NK-92 (cell line): ENCODE data around the gene MLLT6.

Source experiments
- DNase-seq: peaks from one replicate; lab custom pipeline; 2025; ENCODE audit not compliant: unreplicated experiment; lab: John Stamatoyannopoulos, UW

Gene MLLT6

DNA sequence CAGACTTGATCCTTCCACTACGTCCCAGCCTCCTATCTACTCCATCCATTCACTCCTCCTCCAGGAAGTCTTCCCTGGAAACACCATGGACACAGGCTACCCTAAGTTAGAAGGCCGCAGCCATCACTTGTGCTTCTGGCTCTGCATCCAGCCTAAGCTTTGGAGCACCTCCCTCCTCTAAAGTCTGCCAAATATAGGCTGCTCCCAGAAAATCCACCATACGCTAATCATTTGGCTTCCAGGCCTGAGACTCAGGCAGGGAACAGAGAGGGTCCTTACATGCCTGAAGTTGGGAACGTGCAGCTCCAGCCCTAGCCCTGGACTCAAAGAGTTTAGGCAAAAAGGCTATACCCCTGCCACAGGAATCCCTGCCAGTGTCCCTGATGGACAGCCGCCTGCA, 36.4 kb downstream of the MLLT6 start:
- no peak for DNase-seq

DNA sequence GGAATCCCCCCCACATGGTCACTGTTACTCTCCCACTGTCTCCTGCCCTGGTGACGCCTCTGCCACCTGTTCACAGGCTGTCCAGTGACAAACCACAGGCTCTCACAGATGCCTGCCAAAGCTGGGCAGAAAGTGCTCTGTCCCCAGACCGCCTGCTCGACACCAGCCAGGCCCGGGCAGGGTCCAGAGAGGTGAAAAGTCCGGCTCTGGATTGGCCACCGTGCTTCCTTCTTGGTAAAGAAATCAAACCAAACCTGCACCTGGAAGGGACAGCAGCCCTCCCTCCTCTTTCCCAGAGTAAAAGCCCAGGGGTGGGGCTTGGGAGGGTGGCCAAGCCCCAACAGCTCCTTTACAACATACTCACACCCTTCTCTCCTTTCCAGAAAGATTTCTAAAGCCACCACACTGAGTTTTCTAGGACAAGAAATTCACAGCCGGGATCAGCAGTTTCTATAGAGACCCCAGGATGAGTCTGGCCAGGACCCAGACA, 36.9 kb downstream of the MLLT6 start:
- no peak for DNase-seq

DNA sequence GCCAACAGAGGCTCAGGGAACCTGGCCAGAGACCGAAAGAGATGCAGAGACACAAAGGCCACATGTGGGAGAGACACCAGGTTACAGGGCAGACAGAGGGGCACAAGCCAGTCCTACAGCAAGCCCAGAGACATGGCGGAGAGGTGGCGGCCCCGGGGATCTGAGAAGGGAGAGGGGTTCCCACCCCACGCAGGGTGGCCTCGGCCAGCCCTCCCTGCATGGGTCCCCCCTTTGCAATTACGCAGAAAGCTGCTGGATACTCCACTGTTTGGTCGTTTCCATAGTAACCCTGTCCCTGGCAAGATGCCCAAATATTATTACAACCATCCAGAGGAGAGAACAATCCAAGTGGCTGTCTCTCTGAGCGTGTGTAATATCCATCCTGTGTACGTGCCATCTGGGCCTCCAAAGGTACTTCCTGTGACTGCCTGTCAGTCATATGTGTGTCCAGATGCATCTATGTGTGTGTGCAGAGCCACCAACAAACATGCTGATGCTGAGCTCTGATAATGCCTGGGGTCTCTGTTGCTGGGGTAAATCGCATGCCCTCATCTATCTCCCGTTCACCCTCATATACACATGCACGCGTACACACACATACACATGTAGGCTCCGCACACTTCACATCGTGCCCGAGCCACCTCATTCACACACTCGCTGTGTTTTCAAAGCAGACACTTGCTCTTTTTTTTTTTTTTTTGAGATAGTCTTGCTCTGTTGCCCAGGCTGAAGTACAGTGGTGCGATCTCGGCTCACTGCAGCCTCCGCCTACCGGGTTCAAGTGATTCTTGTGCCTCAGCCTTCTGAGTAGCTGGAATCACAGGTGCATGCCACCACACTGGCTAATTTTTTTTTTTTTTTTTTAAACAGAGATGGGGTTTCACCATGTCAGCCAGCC, 37.6 kb downstream of the MLLT6 start:
- DNase-seq: no peak

DNA sequence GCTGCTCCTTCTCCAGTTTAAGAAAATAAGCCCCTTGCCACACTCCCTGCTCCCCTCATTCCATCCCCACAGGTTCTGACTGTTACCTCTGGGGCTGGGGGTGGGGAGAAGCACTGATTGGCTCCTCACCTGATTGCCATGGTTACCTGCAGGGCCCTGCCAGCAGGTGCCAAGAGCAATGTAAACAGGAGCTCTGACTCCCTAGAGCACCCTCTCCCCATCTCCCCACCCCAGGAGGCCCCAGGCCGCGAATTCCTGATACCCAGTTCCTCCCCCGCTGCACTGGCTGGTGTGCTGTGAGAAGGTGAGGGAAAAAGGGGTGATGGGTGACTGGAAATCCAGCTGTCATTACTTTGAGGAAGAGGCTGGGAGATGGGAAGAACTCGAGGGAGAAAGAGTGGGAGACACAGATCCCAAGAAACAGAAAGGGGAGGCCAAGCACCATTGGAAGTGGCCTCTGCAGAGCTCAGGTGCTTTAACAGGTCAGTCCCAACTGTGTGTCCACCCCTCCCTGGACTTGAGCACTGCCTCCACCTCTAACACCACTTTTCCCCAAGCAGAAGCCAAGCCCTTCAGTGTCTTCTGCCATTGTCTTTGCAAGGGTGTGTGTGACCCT, 38.6 kb downstream of the MLLT6 start:
- no peak for DNase-seq

DNA sequence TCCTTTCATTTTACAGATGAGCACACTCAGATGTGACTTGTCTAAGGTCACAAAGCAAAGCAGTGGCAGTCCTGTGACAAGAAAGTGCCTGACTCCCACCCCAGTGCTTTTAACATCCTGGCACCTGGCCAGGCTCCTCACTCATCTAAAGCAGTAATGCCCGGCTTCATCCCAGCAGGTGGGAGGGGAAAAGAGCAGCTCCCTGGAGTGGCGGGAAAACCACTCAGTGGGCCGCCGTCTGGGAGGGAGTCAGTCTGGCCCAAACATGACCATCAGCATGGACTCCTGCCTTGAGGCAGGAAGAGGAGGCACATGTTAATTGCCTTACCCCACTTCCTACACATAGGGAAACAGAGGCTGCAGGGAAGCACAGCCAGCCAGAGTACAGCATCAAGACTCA, 40.5 kb downstream of the MLLT6 start:
- no peak for DNase-seq

DNA sequence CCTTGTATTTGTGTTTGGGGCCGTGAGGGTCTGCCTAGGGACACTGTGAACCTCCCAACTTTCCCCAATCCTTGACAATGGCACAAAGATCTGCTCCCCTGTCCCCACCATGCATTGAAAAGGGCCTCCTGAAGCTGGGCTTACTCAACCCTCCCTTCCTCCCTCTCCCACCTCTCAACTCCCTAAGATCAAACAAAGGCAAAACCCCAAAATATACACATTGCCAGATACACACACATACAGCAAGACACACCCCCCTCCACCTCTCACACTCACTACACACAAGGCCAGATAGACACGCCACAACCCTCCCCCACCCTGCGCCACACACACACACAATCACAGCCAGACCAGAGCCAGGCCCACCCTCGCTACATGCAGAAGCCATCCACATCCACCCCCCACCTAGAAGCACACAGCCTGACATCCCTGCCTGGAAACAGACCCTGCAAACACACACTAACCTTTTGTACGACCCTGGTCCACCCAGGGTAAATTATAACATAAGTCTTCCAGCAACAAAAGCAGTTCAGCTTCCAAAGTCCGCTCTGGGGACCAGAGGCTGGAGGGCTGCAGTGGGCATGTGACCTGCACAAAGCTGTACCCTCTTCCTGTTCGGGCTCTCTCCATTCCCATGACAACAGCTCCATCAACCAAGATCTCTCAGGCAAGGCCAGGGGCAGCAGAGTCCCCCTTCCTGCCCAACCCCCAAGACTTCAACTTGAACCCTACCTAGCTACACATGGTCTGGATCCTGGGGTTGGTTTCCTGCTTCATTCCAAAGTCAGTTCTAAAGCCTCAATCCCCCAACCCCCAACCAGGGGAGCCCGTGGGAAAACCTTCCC, 41.2 kb downstream of the MLLT6 start:
- no peak for DNase-seq

DNA sequence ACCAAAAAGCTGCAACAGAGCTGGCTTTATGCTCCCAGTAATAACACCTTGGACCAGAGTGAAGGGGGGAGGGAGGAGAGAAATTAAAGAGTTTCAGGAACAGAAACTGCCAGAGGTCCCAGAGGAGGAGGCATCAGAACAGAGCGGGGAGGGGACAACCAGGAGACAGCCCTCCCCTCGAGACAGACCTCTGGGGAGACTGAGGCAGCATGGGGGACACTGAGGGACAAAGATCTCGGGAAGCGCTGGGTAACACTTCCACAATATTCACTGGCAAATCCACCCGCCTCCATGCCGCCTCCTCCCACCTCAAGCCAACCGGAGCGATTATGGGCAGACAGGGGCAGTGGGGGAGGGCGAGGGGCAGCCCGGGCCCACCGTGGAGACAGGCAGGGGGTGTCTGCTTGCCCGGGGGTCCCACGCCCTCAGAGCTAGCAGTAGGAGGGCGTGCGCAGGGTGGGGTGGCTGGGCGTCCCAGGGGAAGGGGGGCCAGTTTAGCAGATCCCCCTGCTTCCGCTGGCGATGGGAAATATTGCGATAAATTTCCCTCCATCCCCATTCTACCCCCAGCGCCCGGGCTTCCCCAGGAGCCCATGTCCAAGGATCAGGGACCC, 41.9 kb downstream of the MLLT6 start:
- no peak for DNase-seq

DNA sequence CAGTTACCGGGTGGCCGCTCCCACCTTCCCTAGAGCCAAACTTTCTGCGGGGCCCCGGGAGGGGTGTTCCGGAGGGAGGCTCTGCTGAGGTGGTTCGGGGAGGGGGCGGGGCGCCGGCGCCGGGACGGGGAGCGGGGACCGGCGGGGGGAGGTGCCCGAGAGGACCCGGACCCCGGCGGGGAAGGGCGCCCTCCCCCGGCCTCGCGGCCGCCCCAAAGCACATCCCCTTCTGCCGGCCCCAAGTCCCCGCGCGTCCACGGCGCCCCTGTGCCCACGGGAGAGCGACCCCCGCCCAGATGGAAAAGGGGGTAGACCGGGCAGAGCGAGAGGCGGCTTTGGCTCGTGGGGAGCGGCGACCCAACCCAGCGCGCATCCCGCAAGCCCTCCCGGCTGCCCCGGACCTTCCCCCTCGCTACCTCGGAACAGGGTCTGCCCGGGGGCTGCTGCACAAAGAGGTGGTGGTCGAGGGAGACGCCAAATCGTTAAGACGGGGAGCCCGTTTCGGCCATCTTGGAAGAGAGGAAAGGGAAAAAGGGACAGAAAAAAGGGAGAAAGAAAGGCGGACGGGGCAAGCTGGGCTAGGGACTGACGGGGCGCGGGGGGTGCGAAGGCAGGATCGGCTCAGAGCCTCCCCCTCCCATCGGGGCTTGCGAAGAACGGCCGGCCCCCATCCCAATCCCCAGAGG, 42.5 kb downstream of the MLLT6 start:
- DNase-seq: no peak

DNA sequence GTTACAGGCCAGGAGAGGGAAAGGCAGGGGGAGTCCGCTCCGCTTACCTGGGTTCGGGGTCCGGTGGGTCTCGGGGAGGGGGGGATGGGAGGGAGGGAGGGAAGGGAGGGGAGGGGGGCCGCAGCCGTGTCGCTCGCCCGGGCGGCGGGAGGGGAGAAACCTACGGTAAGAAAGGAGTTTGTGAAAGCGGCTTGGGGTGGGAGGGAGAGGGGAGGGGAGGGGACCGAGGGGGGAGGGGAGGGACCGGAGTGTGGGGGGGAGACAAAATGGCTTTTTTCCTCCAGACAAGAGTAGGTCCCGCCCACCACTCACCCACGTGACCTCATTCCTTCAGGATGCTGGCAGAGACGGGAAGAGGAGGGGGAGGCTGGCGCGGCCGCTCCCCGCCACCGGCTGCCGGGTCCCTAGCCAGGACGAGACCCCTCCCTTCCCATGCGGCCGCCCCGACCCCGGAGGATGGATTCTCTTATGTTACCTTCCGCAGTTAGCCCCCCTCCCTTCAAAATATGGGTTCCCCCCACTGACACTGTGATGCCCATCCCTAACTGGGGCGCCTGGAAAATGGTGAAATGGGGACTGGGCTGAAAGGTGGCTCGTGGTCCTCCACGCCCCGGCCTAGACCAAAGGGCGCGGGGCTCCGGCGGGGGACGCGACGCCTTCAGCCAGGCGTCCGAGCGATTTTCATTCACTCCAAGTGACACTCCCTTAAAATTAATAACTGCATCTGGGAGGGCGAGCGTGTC, 43.2 kb downstream of the MLLT6 start, which contains the start of gene PCGF2:
Gene PCGF2 (minus strand): TSS at position 188 of the 743 bp plus-strand sequence. CDS start 7,934 bp downstream, outside the sequence.
- DNase-seq: no peak

DNA sequence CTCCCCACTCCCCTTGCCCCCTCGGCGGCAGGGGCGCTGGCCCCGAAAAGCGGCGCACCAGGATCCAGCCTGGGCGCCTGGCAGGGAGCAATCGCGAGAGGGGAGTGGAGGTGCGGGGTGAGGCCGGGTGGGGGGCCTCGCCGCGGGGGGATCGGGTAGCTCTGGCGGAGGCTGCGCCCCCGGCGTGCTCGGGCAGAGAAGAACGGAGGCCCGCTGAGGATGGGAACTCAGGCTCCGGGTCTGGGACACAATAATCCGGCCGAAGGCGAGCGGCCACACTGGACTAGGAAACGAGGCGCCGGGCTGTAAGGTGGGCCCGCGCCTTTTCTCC, 43.8 kb downstream of the MLLT6 start:
- no peak for DNase-seq

DNA sequence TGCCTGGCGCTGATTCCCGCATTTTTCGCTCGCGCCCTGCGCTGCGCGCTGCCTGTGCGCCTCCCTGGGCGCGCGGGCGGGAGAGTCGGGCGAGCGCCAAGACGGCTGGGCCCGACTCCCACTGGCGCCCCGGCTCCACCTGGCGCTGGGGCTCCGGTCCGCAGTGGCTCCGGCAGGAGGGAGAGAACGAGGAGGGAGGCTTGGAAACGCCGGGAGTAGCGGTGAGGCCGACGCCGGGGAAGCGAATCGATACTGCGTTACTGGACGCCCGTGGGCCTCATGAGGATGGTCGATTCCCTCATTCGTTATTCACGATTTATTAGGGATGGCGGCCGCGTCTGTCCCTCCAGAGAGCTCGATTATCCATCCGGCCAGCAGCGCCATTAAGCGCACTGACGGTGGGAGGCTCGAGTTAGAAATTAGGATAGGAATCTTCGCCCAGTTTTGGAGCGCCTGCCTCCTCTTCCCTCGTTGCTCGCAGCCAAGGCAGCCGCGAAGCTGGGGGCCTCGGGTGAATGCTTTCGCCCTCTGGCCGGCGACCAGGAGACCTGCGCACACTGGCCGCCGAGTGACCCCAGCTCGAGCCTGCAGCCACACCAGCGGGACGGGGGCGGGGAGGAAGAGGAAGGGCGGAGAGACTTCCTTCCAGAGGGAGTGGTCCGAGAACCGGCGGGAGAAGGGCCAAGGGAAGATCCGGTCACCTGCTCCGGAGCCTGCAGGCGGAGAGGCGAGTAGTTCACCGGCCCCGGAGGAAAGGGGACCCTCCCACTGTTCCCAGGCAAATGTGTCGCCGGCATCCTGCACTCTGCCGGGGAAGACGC, 44.4 kb downstream of the MLLT6 start:
- no peak for DNase-seq

DNA sequence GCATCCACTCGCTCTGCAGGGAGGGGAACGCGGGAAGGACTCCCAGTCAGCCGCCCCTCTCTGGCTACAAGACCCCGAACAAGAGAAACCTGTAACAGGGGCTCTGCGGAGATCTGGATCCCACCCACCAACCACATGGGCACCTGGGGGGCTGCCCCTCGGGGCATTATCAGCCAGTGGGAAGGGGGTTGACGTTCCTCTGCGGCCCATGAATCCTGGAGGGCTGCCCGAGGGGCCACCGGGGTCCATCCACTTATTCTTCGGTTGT, 44.9 kb downstream of the MLLT6 start:
- DNase-seq: no peak

DNA sequence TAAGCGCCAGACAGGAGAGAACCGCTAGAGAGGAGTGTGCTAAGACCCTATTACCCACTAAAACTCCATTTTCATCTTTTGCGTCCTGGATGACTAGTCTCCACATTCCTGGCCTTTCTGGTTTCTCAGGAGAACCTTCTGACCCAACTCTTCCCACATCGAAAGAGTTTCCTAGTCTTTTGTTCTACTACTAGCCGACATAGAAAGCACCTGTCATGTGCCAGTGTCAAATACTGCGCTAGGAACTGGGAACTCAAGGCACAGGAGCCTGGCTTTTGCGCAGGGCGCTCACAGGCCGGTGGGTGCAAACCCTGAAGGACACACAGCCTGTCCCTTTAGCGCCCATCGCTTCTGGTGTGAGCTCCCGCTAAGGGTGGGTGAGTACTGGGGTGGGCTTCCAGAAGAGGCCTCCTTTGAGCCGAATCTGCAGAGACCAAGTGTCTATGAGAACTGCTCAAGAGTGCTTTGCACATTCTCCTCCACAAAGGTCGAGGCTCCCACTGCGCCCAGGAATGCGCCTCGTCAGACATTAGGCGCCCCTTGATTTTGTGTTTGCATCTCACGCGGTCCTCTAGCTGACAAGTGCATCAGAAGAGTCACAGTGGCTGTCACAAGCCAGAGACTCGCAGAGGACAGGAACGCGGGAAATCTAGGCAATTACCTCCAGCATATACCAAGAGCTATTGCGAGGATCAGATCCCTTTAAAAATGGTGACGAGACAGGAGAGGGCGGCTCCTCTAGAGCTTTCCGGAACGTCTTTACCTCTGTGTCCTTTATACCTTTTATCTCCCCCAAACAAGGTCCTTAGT, 45.4 kb downstream of the MLLT6 start:
- DNase-seq: no peak

DNA sequence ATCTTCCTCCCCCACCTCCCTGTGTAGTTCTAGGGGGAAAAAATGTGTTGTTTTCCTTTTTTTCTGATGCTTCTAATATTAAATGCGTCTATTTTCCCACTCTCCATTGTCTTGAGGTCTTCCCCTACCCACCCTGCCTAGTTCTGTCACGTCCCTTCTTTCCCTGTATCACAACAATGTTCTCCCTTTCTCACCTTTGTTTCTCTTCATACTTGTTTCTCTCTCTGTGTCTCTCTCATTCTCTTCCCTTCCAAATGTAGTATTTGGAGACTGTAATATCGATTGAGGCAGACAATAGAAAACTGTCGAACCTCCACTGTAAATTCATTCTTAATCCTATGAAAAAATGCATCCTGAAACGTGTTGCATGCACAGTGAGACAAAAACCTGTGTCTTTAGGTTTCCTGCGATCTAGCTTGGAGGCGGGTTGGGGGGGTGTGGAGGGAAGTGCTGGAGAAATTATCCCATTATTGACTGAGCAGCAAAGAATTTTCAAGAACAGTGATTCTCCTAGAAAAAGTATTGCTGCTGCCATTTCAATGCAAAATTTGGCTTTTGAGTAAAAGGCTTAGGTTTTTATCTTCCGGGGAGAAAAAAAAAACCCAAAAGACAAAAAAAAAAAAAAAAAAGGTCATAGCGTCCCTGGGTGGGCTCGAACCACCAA, 46.2 kb downstream of the MLLT6 start:
- DNase-seq: no peak

DNA sequence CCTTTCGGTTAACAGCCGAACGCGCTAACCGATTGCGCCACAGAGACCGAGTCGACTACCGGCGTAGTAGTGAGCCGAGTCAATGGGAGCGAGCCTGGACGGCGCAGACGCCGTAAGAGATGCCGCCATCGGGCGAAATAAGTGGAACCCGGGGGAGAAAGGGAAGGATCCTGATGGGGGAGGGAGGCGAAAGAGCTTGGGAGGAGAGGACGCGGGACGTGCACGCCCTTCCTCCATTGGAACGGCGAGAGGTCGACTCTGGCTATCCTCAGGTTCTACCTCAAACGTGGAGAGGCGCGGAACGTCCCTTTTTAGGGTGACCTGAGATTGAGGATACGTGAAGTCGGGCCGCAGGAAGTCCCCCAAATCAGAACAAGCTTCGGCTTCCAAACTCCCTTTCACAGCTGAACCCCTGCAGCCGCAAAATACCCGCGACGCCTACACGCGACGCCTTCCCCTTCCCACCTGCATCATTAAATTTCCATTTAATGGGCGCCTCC, 46.8 kb downstream of the MLLT6 start:
- no peak for DNase-seq

DNA sequence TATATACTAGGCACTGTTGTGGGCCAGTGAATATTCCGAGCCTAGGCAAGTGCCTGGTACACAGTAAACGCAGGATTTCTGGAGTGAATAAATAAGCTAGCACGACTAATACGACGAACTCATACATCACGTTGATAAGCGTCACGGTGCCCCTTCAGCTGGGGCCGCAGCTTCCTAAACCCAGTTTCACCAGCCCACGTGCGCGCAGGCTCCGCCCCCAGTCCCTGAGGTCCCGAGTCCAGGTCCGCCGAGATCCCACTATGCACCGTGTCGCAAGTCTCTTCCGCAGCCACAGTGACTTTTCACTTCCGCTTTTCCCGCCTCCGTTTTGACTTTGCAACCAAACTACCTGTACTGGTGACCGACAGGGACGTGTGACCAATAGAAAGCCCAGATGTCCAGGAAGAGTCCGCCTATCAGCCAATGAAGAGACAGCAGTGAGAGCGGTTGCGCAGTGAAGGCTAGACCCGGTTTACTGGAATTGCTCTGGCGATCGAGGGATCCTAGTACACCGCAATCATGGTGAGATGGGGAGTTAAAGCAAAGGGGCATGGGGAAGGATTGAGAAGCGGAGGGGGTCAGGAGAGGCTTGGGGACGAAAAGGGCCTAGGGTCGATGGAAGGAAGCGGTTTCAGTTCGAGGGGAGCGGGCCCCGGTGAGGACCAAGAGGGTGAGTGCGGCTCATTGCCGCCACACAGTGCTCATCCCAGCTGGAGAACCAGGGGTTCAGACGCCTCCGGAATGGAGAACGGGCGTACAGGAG, 47.4 kb downstream of the MLLT6 start, which contains the start of gene PSMB3:
Gene PSMB3 (plus strand): TSS at position 434 of the 763 bp plus-strand sequence. CDS start 86 bp downstream, at position 520.
- peak; percentile 51 for DNase-seq

DNA sequence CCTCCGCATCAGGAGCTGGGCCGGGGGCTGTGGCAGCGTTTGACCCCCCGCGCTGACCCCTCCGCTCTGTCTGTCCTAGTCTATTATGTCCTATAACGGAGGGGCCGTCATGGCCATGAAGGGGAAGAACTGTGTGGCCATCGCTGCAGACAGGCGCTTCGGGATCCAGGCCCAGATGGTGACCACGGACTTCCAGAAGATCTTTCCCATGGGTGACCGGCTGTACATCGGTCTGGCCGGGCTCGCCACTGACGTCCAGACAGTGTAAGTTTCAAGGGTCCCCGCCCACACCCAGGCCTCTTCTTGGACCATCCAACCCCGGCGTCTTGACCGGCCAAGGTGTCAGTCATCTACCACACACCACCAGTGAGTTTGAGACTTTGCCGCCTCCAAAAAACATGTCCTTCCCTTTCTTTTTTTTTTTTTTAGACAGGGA, 48.0 kb downstream of the MLLT6 start:
- no peak for DNase-seq
